Dermis blood vessel endothelial cell (primary cell): ENCODE results near the gene PATJ. TPM values are rescaled to one million over a fixed set of nuclear protein-coding genes. Genes with fewer than 3 reads are reported as not detected.

ENCODE experiments used
- DNase-seq: peaks from one replicate; pipeline ENCODE4 v3.0.0; 2010
- total RNA-seq: library from RNA; depleted of rRNA; stranded (reverse); fragments of >200 nt; gene quantifications from 2 replicates; pipeline ENCODE4 v1.2.3, GENCODE V29; 2014

The PATJ gene
- total RNA-seq, 1 donor from 2014 or later, result 5.4 TPM

GRCh38 chr1:61983236-61983635 lies 241.0 kb downstream of the PATJ start:
- DNase-seq, result no peak

GRCh38 chr1:61992257-61992656 lies 250.0 kb downstream of the PATJ start:
- no peak for DNase-seq

GRCh38 chr1:61993331-61993961 lies 251.2 kb downstream of the PATJ start:
- no peak for DNase-seq

GRCh38 chr1:61995641-61996040 lies 253.4 kb downstream of the PATJ start:
- no peak for DNase-seq

GRCh38 chr1:61997123-61997522 lies 254.8 kb downstream of the PATJ start:
- no peak for DNase-seq

- no peak for DNase-seq
Observed at GRCh38 chr1:62003777-62004176, 261.5 kb downstream of the PATJ start.

- DNase-seq, result no peak
Observed at GRCh38 chr1:62006690-62007089, 264.4 kb downstream of the PATJ start.

- no peak for DNase-seq
Observed at GRCh38 chr1:62011006-62011405, 268.7 kb downstream of the PATJ start.

- DNase-seq, result no peak
Observed at GRCh38 chr1:62012095-62012494, 269.8 kb downstream of the PATJ start.

GRCh38 chr1:62012836-62013235 lies 270.6 kb downstream of the PATJ start:
- DNase-seq, result no peak

GRCh38 chr1:62013264-62013663 lies 271.0 kb downstream of the PATJ start:
- no peak for DNase-seq

- DNase-seq, result no peak
Observed at GRCh38 chr1:62022382-62022983, 280.2 kb downstream of the PATJ start.

- DNase-seq, result no peak
Observed at GRCh38 chr1:62024690-62025089, 282.4 kb downstream of the PATJ start.

GRCh38 chr1:62025154-62025553 lies 282.9 kb downstream of the PATJ start:
- no peak for DNase-seq

- no peak for DNase-seq
Observed at GRCh38 chr1:62025892-62026291, 283.6 kb downstream of the PATJ start.

- DNase-seq, result no peak
Observed at GRCh38 chr1:62029704-62030103, 287.4 kb downstream of the PATJ start.

- DNase-seq, result no peak
Observed at GRCh38 chr1:62034790-62035189, 292.5 kb downstream of the PATJ start.

- DNase-seq, result no peak
Observed at GRCh38 chr1:62037274-62037673, 295.0 kb downstream of the PATJ start.

- DNase-seq, result no peak
Observed at GRCh38 chr1:62038594-62039284, 296.5 kb downstream of the PATJ start.

- no peak for DNase-seq
Observed at GRCh38 chr1:62040450-62040849, 298.2 kb downstream of the PATJ start.

GRCh38 chr1:62040973-62041372 lies 298.7 kb downstream of the PATJ start:
- no peak for DNase-seq

GRCh38 chr1:62043154-62043553 lies 300.9 kb downstream of the PATJ start:
- no peak for DNase-seq

GRCh38 chr1:62045574-62045973 lies 303.3 kb downstream of the PATJ start:
- peak; percentile 27 for DNase-seq

GRCh38 chr1:62046927-62047326 lies 304.6 kb downstream of the PATJ start:
- DNase-seq, result no peak
